Astrocyte (in vitro differentiated cells and primary cell): ENCODE data around the gene SEC63. TPM values are rescaled to one million over a fixed set of nuclear protein-coding genes. Genes with fewer than 3 reads are reported as not detected.
A peak's percentile ranks its signal among the peaks of the same experiment; 100 is the strongest.
"Not testable (repeated sequence)": the region's sequence is repeated elsewhere in the genome, so short reads cannot be mapped to it uniquely, and the experiment has no call there.

Experiments used
- DNase-seq: peaks from one replicate; pipeline ENCODE4 v3.0.0-alpha.2; 2010; ENCODE audit warnings: low read depth
- FAIRE-seq: peaks from 2 replicates; lab custom pipeline; 2011; peaks lifted over from hg19 to GRCh38; lab: Jason Lieb, UNC
- H2AFZ ChIP-seq: 2 replicates; pipeline ENCODE4 v1.6.0; 2012; ENCODE audit warnings: low read depth, low read length, inconsistent platforms
- H3K27ac ChIP-seq: 2 replicates; pipeline ENCODE4 v1.5.1; 2011; ENCODE audit warnings: low read depth, low read length, inconsistent platforms
- H3K27me3 ChIP-seq: 2 replicates; pipeline ENCODE4 v1.6.0; 2011; ENCODE audit warnings: low read length, inconsistent platforms; ENCODE audit not compliant: insufficient read depth
- H3K36me3 ChIP-seq: 2 replicates; pipeline ENCODE4 v1.5.1; 2011; ENCODE audit warnings: low read length, inconsistent platforms; ENCODE audit not compliant: insufficient read depth
- H3K4me1 ChIP-seq: 2 replicates; pipeline ENCODE4 v1.5.1; 2011; ENCODE audit warnings: low read length, inconsistent platforms; ENCODE audit not compliant: insufficient read depth
- H3K4me2 ChIP-seq: 2 replicates; pipeline ENCODE4 v1.6.0; 2012; ENCODE audit warnings: low read length, inconsistent platforms
- H3K4me3 ChIP-seq: 2 replicates; pipeline ENCODE4 v1.5.1; 2011; ENCODE audit warnings: low read depth, mild to moderate bottlenecking, low read length, inconsistent platforms; ENCODE audit not compliant: insufficient read depth
- H3K79me2 ChIP-seq: 2 replicates; pipeline ENCODE4 v1.6.0; 2012; ENCODE audit warnings: mild to moderate bottlenecking, low read length, inconsistent platforms; ENCODE audit not compliant: insufficient read depth
- H3K9ac ChIP-seq: 2 replicates; pipeline ENCODE4 v1.6.0; 2012; ENCODE audit warnings: mild to moderate bottlenecking, low read length, inconsistent platforms
- H3K9me3 ChIP-seq: 2 replicates; pipeline ENCODE4 v1.5.1; 2012; ENCODE audit warnings: low read depth, mild to moderate bottlenecking, low read length, inconsistent platforms; ENCODE audit not compliant: insufficient read depth
- H4K20me1 ChIP-seq: 2 replicates; pipeline ENCODE4 v1.6.0; 2012; ENCODE audit warnings: low read length, inconsistent platforms; ENCODE audit not compliant: insufficient read depth
- H3K27ac Mint-ChIP-seq: one replicate; pipeline ENCODE4 v1.8.0; 2021; ENCODE audit warnings: mild to moderate bottlenecking, mixed read lengths; ENCODE audit not compliant: unreplicated experiment
- H3K27me3 Mint-ChIP-seq: one replicate; pipeline ENCODE4 v1.8.0; 2021; ENCODE audit warnings: low read depth, mixed read lengths; ENCODE audit not compliant: unreplicated experiment
- H3K36me3 Mint-ChIP-seq: one replicate; pipeline ENCODE4 v1.8.0; 2021; ENCODE audit warnings: low read depth, mixed read lengths; ENCODE audit not compliant: unreplicated experiment
- H3K4me1 Mint-ChIP-seq: one replicate; pipeline ENCODE4 v1.8.0; 2021; ENCODE audit warnings: low read depth, mixed read lengths; ENCODE audit not compliant: unreplicated experiment
- H3K4me3 Mint-ChIP-seq: one replicate; pipeline ENCODE4 v1.8.0; 2021; ENCODE audit warnings: mild to moderate bottlenecking, moderate library complexity, mixed read lengths; ENCODE audit not compliant: unreplicated experiment
- H3K9me3 Mint-ChIP-seq: one replicate; pipeline ENCODE4 v1.8.0; 2021; ENCODE audit warnings: mild to moderate bottlenecking, mixed read lengths; ENCODE audit not compliant: unreplicated experiment
- CTCF ChIP-seq: IDR thresholded peaks from 2 replicates; pipeline ENCODE4 v1.5.1; 2011; ENCODE audit warnings: low read depth, mild to moderate bottlenecking, inconsistent platforms, low read length, moderate library complexity; ENCODE audit not compliant: insufficient read depth
- EZH2 ChIP-seq: IDR thresholded peaks from 2 replicates; pipeline ENCODE4 v1.6.1; 2012; ENCODE audit warnings: mild to moderate bottlenecking, low read length, inconsistent platforms; ENCODE audit not compliant: insufficient read depth
- total RNA-seq: library from RNA; stranded (reverse); gene quantifications from 2 replicates; pipeline ENCODE4 v1.2.1, GENCODE V29; 2021

SEC63 gene
- total RNA-seq, 1 donor from 2014 or later, result 161 TPM

- peaks cover 9% of the 10 kb centered on the region for H3K36me3 Mint-ChIP-seq
These were observed 78.1 kb downstream of the SEC63 start for GRCh38 chr6:107879941-107880340.

GRCh38 chr6:107877968-107878367 lies 80.0 kb downstream of the SEC63 start:
- no peaks in the 10 kb centered on the region for H3K27me3 Mint-ChIP-seq
- no peak overlapping the region for H3K4me3 ChIP-seq
- H3K9me3 Mint-ChIP-seq, result no peaks in the 10 kb centered on the region
- H3K4me1 Mint-ChIP-seq, result peaks cover under 1% of the 10 kb centered on the region
- peaks cover 8% of the 10 kb centered on the region for H3K36me3 Mint-ChIP-seq
- peaks cover 41% of the 10 kb centered on the region for H3K36me3 ChIP-seq
- peaks cover 5% of the 10 kb centered on the region for H3K79me2 ChIP-seq
- FAIRE-seq (no peak), DNase-seq (no peak)
- no peaks in the 10 kb centered on the region for H3K27me3 ChIP-seq
- no peaks in the 10 kb centered on the region for H3K4me1 ChIP-seq
- H3K4me2 ChIP-seq, result no peak overlapping the region
- no peaks in the 10 kb centered on the region for H3K9me3 ChIP-seq
- H3K27ac ChIP-seq, result no peak overlapping the region
- no peak overlapping the region for H2AFZ ChIP-seq
- H3K9ac ChIP-seq, result no peak overlapping the region
- H3K27ac Mint-ChIP-seq, result no peak overlapping the region
- H4K20me1 ChIP-seq, result peaks cover 33% of the 10 kb centered on the region
- no peak overlapping the region for H3K4me3 Mint-ChIP-seq
- no peak for TF ChIP-seq CTCF
- TF ChIP-seq EZH2, result no peak

More at GRCh38 chr6:107879941-107880340, 78.1 kb downstream of the SEC63 start:
- DNase-seq, result no peak
- H3K4me2 ChIP-seq, result no peak overlapping the region
- no peaks in the 10 kb centered on the region for H3K9me3 ChIP-seq
- H3K4me1 Mint-ChIP-seq, result peaks cover 1% of the 10 kb centered on the region
- no peak for FAIRE-seq
- H3K4me3 Mint-ChIP-seq, result no peak overlapping the region
- peaks cover 41% of the 10 kb centered on the region for H3K36me3 ChIP-seq
- H3K27ac ChIP-seq, result no peak overlapping the region
- TF ChIP-seq EZH2, result no peak
- TF ChIP-seq CTCF, result no peak
- peaks cover 40% of the 10 kb centered on the region for H4K20me1 ChIP-seq
- no peaks in the 10 kb centered on the region for H3K9me3 Mint-ChIP-seq
- no peak overlapping the region for H3K27ac Mint-ChIP-seq
- H3K9ac ChIP-seq, result no peak overlapping the region
- peaks cover 7% of the 10 kb centered on the region for H3K79me2 ChIP-seq
- H2AFZ ChIP-seq, result no peak overlapping the region
- H3K4me3 ChIP-seq, result no peak overlapping the region
- no peaks in the 10 kb centered on the region for H3K27me3 Mint-ChIP-seq
- no peaks in the 10 kb centered on the region for H3K27me3 ChIP-seq
- no peaks in the 10 kb centered on the region for H3K4me1 ChIP-seq

GRCh38 chr6:107871976-107872375 lies 86.0 kb downstream of the SEC63 start:
- Mint-ChIP-seq H3K4me1 (peaks cover 17% of the 10 kb centered on the region), H3K4me3 (no peak overlapping the region), H3K36me3 (peaks cover 12% of the 10 kb centered on the region), H3K27ac (no peak overlapping the region), H3K27me3 (no peaks in the 10 kb centered on the region), H3K9me3 (no peaks in the 10 kb centered on the region)
- TF ChIP-seq CTCF (no peak), EZH2 (no peak)
- H3K4me3 ChIP-seq, result no peak overlapping the region
- peak; percentile 13 for FAIRE-seq
- no peak for DNase-seq
- H3K9me3 ChIP-seq, result no peaks in the 10 kb centered on the region
- H4K20me1 ChIP-seq, result peaks cover 40% of the 10 kb centered on the region
- no peak overlapping the region for H3K27ac ChIP-seq
- H3K4me2 ChIP-seq, result no peak overlapping the region
- H3K9ac ChIP-seq, result no peak overlapping the region
- H3K27me3 ChIP-seq, result no peaks in the 10 kb centered on the region
- H3K4me1 ChIP-seq, result peaks cover 3% of the 10 kb centered on the region
- peaks cover 27% of the 10 kb centered on the region for H3K36me3 ChIP-seq
- H3K79me2 ChIP-seq, result no peaks in the 10 kb centered on the region
- no peak overlapping the region for H2AFZ ChIP-seq

GRCh38 chr6:107871512-107871911 lies 86.5 kb downstream of the SEC63 start:
- peaks cover 17% of the 10 kb centered on the region for H3K4me1 Mint-ChIP-seq
- Histone ChIP-seq H4K20me1 (peaks cover 40% of the 10 kb centered on the region), H3K36me3 (peaks cover 27% of the 10 kb centered on the region)
- not testable (repeated sequence) for DNase-seq, H3K79me2 ChIP-seq, H2AFZ ChIP-seq, H3K4me3 Mint-ChIP-seq, H3K27ac ChIP-seq, H3K9me3 Mint-ChIP-seq, H3K27me3 Mint-ChIP-seq, H3K4me3 ChIP-seq, H3K4me1 ChIP-seq, H3K9me3 ChIP-seq, H3K4me2 ChIP-seq, H3K27me3 ChIP-seq, H3K27ac Mint-ChIP-seq, H3K9ac ChIP-seq
- FAIRE-seq, result peak; percentile 69
- peaks cover 12% of the 10 kb centered on the region for H3K36me3 Mint-ChIP-seq
